Calu3 (cell line): Measurements from ENCODE around the gene SIM2. TPM values are rescaled to one million over a fixed set of nuclear protein-coding genes. Genes with fewer than 3 reads are reported as not detected.

Experiments
- BruUV-seq: library from RNA; stranded (reverse); fragments of 400-500 nt; replicated peaks from 2 replicates; lab custom pipeline; 2021; lab: Mats Ljungman, UMichigan
- CTCF ChIA-PET: fragments of 300-600 bp; sonication (Branson Sonifier 250); formaldehyde crosslinking; loops from one replicate; lab custom pipeline; 2022; ENCODE audit warnings: antibody characterized with exemption; lab: Charles Lee
- DNase-seq: peaks from one replicate; pipeline ENCODE4 v3.0.0; 2022
- H3K27ac Mint-ChIP-seq: one replicate; pipeline ENCODE4 v1.8.0; 2022; ENCODE audit warnings: mixed read lengths; ENCODE audit not compliant: unreplicated experiment
- H3K27me3 Mint-ChIP-seq: one replicate; pipeline ENCODE4 v1.8.0; 2022; ENCODE audit warnings: mixed read lengths; ENCODE audit not compliant: unreplicated experiment
- H3K36me3 Mint-ChIP-seq: one replicate; pipeline ENCODE4 v1.8.0; 2022; ENCODE audit warnings: mild to moderate bottlenecking, moderate library complexity, mixed read lengths; ENCODE audit not compliant: insufficient read depth, unreplicated experiment
- H3K4me1 Mint-ChIP-seq: one replicate; pipeline ENCODE4 v1.8.0; 2022; ENCODE audit warnings: mild to moderate bottlenecking, low read depth, mixed read lengths; ENCODE audit not compliant: unreplicated experiment
- H3K4me3 Mint-ChIP-seq: one replicate; pipeline ENCODE4 v1.8.0; 2022; ENCODE audit warnings: mild to moderate bottlenecking, low read depth, moderate library complexity, mixed read lengths; ENCODE audit not compliant: unreplicated experiment
- H3K9me3 Mint-ChIP-seq: one replicate; pipeline ENCODE4 v1.8.0; 2022; ENCODE audit warnings: low read depth, mixed read lengths; ENCODE audit not compliant: unreplicated experiment
- CTCF ChIP-seq: fragments of 200-600 bp; IDR thresholded peaks from one replicate; pipeline ENCODE4 v1.8.0; 2022; ENCODE audit warnings: antibody characterized with exemption; ENCODE audit not compliant: unreplicated experiment
- intact Hi-C: fragments of 100-400 bp; cut with micrococcal nuclease; formaldehyde crosslinking; loops from one replicate; pipeline ENCODE4 v1.10.0; 2022; ENCODE audit not compliant: unreplicated experiment
- total RNA-seq: library from RNA; stranded (reverse); gene quantifications from 2 replicates; pipeline ENCODE4 v1.2.3, GENCODE V29; 2022

Gene SIM2
- total RNA-seq, 1 experiment from 2014 or later: 15.4 TPM

GRCh38 chr21:36753556-36753955 is 54.6 kb downstream of the SIM2 start:
- Mint-ChIP-seq H3K27ac (no peak overlapping the region), H3K36me3 (peaks cover 3% of the 10 kb centered on the region), H3K4me3 (no peak overlapping the region), H3K27me3 (no peaks in the 10 kb centered on the region), H3K4me1 (no peaks in the 10 kb centered on the region), H3K9me3 (no peaks in the 10 kb centered on the region)
- BruUV-seq: no TSS peak
- CTCF ChIA-PET: no interaction called here
- intact Hi-C loops: no loop called here
- no peak for TF ChIP-seq CTCF
- DNase-seq: no peak

- no peak for TF ChIP-seq CTCF
- Mint-ChIP-seq H3K27ac (no peak overlapping the region), H3K36me3 (no peaks in the 10 kb centered on the region), H3K4me1 (no peaks in the 10 kb centered on the region), H3K27me3 (no peaks in the 10 kb centered on the region), H3K9me3 (no peaks in the 10 kb centered on the region), H3K4me3 (no peak overlapping the region)
- intact Hi-C loops: no loop called here
- no peak for DNase-seq
- BruUV-seq: no TSS peak
- CTCF ChIA-PET: no interaction called here
These were observed 55.5 kb downstream of the SIM2 start for GRCh38 chr21:36754241-36754898.

GRCh38 chr21:36756527-36756926 is 57.6 kb downstream of the SIM2 start:
- Mint-ChIP-seq H3K27me3 (no peaks in the 10 kb centered on the region), H3K4me1 (no peaks in the 10 kb centered on the region), H3K9me3 (no peaks in the 10 kb centered on the region), H3K27ac (no peak overlapping the region), H3K36me3 (no peaks in the 10 kb centered on the region), H3K4me3 (no peak overlapping the region)
- no peak for DNase-seq
- no peak for TF ChIP-seq CTCF
- no TSS peak for BruUV-seq
- intact Hi-C loops: loop anchor here (5.0 kb wide), 1 partner anchor 171 kb away; no protein-coding TSS in a partner anchor
- CTCF ChIA-PET: interaction anchor here (1.5 kb wide), 1 partner anchor 161 kb away, joined by 7 read pairs; no protein-coding TSS in a partner anchor

DNA sequence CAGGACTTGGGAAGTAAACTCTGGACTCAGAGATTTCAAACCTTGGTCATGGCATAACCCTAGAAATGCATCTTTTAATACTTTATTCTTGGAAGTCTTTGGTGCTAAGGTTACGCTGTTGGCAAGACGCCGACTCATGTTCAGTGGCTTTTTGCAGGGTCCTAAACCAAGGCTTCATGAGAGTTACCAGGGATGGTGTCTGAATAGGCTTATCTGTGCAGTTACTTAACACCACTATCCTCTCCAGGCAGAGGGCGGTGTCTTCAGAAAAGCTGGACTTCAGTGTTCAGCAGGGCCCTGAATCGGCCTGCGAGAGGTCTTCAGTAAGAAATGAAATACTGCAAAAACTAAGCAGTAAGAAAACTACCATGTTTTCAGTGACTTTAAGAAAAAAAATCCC is 58.3 kb downstream of the SIM2 start:
- Mint-ChIP-seq H3K27me3 (no peaks in the 10 kb centered on the region), H3K36me3 (peaks cover 4% of the 10 kb centered on the region), H3K4me3 (no peak overlapping the region), H3K4me1 (no peaks in the 10 kb centered on the region), H3K27ac (no peak overlapping the region), H3K9me3 (no peaks in the 10 kb centered on the region)
- intact Hi-C loops: loop anchor here (5.0 kb wide), 1 partner anchor 170 kb away; no protein-coding TSS in a partner anchor
- BruUV-seq: no TSS peak
- CTCF ChIA-PET: interaction anchor here (1.5 kb wide), 1 partner anchor 160 kb away, joined by 7 read pairs; no protein-coding TSS in a partner anchor
- no peak for TF ChIP-seq CTCF
- DNase-seq: no peak
